ENCODE data around the gene IKZF3. TPM values are rescaled to one million over a fixed set of nuclear protein-coding genes. Genes with fewer than 3 reads are reported as not detected.
"Not testable (repeated sequence)": the region's sequence is repeated elsewhere in the genome, so short reads cannot be mapped to it uniquely, and the experiment has no call there.

Gene IKZF3
- total RNA-seq, 1 experiment from 2014 or later, result 0.22 TPM

DNA sequence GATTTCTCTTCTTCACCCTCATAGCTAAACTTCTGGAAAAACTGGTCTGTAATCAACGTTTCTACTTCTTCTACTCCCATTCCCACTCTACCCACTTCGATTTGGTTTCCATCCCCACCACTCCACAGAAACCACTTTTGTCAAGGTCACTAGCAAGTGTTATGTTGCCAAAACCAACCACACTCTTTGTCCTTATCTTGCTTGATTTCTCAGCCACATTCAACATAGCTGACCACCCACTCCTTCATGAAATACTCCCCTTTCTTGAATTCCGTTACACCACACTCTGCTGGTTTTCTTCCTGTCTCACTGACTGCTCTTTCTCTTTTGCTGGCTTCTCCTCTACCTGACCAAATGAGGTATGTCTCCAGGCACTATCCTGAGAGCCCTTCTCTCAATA is 11.9 kb downstream of the IKZF3 start:
- H3K4me3 Mint-ChIP-seq, result no peak overlapping the region
- no peak overlapping the region for H3T11ph ChIP-seq (ENCODE audit: low read length)
- no peak overlapping the region for H3K27ac ChIP-seq (ENCODE audit: insufficient read length, low read depth, low read length)
- H3K27ac Mint-ChIP-seq, result no peak overlapping the region
- H3K23ac ChIP-seq (ENCODE audit: insufficient read length, low read depth, low read length), result no peak overlapping the region
- DNase-seq, result no peak
- H2BK15ac ChIP-seq (ENCODE audit: low read depth, low read length), result no peak overlapping the region
- H3K79me2 ChIP-seq (ENCODE audit: insufficient read depth, low read length), result no peaks in the 10 kb centered on the region
- no CpG with 5 or more reads among the region's 3 CpGs for WGBS (ENCODE audit: extremely low coverage, insufficient read length, low lambda C conversion rate)
- H3K4me2 ChIP-seq (ENCODE audit: insufficient read depth, insufficient read length, low read length), result no peak overlapping the region
- no peak overlapping the region for H4K91ac ChIP-seq (ENCODE audit: insufficient read length, low read depth, low read length)
- H3K4me1 ChIP-seq (ENCODE audit: insufficient read depth, low read length), result no peaks in the 10 kb centered on the region; the same call in 1 of the 2 replicates
- H3K14ac ChIP-seq (ENCODE audit: insufficient read depth, low read length), result no peak overlapping the region
- no peak overlapping the region for H3K56ac ChIP-seq (ENCODE audit: insufficient read length, low read depth, low read length)
- H3K36me3 Mint-ChIP-seq (ENCODE audit: insufficient read depth in 1 of 3, low read depth in 3 of 3), result no peaks in the 10 kb centered on the region
- H3K79me1 ChIP-seq (ENCODE audit: insufficient read depth, low read depth, low read length, poor library complexity, severe bottlenecking), result no peaks in the 10 kb centered on the region
- TF ChIP-seq, protein P1, sequence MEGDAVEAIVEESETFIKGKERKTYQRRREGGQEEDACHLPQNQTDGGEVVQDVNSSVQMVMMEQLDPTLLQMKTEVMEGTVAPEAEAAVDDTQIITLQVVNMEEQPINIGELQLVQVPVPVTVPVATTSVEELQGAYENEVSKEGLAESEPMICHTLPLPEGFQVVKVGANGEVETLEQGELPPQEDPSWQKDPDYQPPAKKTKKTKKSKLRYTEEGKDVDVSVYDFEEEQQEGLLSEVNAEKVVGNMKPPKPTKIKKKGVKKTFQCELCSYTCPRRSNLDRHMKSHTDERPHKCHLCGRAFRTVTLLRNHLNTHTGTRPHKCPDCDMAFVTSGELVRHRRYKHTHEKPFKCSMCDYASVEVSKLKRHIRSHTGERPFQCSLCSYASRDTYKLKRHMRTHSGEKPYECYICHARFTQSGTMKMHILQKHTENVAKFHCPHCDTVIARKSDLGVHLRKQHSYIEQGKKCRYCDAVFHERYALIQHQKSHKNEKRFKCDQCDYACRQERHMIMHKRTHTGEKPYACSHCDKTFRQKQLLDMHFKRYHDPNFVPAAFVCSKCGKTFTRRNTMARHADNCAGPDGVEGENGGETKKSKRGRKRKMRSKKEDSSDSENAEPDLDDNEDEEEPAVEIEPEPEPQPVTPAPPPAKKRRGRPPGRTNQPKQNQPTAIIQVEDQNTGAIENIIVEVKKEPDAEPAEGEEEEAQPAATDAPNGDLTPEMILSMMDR (conservative IDR thresholded peaks at IDR 0.05), result no peak
- H2AK5ac ChIP-seq (ENCODE audit: insufficient read length, low read length), result no peak overlapping the region
- no peaks in the 10 kb centered on the region for H3K27me3 ChIP-seq (ENCODE audit: insufficient read depth, low read length)
- no peaks in the 10 kb centered on the region for H3K9me3 Mint-ChIP-seq
- H3K4me1 Mint-ChIP-seq, result no peaks in the 10 kb centered on the region
- no peak overlapping the region for H4K5ac ChIP-seq (ENCODE audit: insufficient read length, low read depth, low read length)
- H3K18ac ChIP-seq (ENCODE audit: insufficient read length, low read depth, low read length), result no peak overlapping the region
- H2AFZ ChIP-seq (ENCODE audit: low read length), result no peak overlapping the region
- no peaks in the 10 kb centered on the region for H4K20me1 ChIP-seq (ENCODE audit: control insufficient read depth, insufficient read depth, insufficient read length)
- H3K9ac ChIP-seq (ENCODE audit: extremely low read depth, insufficient read length, low read length), result no peak overlapping the region
- H3K23me2 ChIP-seq (ENCODE audit: insufficient read length, low read depth, low read length, poor library complexity, severe bottlenecking), result no peaks in the 10 kb centered on the region
- H2BK5ac ChIP-seq (ENCODE audit: insufficient read length, low read length), result no peak overlapping the region
- no peak overlapping the region for H2BK12ac ChIP-seq (ENCODE audit: insufficient read length, low read depth, low read length)
- H3K4ac ChIP-seq (ENCODE audit: low read depth, low read length), result no peak overlapping the region
- H2BK20ac ChIP-seq (ENCODE audit: low read depth, low read length, poor library complexity, severe bottlenecking), result no peak overlapping the region
- H2BK120ac ChIP-seq (ENCODE audit: low read depth, low read length, poor library complexity, severe bottlenecking), result no peak overlapping the region
- H3K9me3 ChIP-seq (ENCODE audit: control insufficient read depth, low read depth, low read length), result no peaks in the 10 kb centered on the region
- H3K27me3 Mint-ChIP-seq (ENCODE audit: low read depth), result 0 out of 2 replicates have a peak, but pooled peaks cover 2% of the 10 kb centered on the region
- H4K8ac ChIP-seq (replicated peaks; ENCODE audit: insufficient read length, low read depth, low read length), result no peak overlapping the region

DNA sequence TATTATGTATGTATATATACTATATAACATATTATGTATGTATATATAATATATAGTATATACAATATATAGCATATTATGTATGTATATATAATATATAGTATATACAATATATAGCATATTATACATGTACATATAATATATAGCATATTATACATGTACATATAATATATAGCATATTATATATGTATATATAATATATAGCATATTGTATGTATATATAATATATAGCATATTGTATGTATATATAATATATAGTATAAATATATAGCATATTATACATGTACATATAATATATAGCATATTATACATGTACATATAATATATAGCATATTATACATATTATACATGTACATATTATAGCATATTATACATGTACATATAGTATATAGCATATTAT is 13.9 kb downstream of the IKZF3 start:
- not testable (repeated sequence) for H3K4me1 ChIP-seq (ENCODE audit: insufficient read depth, low read length); H3K36me3 Mint-ChIP-seq (ENCODE audit: insufficient read depth in 1 of 3, low read depth in 3 of 3); H3K9me3 ChIP-seq (ENCODE audit: control insufficient read depth, low read depth, low read length); H4K20me1 ChIP-seq (ENCODE audit: control insufficient read depth, insufficient read depth, insufficient read length); H4K8ac ChIP-seq (replicated peaks; ENCODE audit: insufficient read length, low read depth, low read length); H2BK15ac ChIP-seq (ENCODE audit: low read depth, low read length); H3K23ac ChIP-seq (ENCODE audit: insufficient read length, low read depth, low read length); H3K27ac Mint-ChIP-seq; H3K27ac ChIP-seq (ENCODE audit: insufficient read length, low read depth, low read length); H3K79me1 ChIP-seq (ENCODE audit: insufficient read depth, low read depth, low read length, poor library complexity, severe bottlenecking); H3K9ac ChIP-seq (ENCODE audit: extremely low read depth, insufficient read length, low read length); H2AFZ ChIP-seq (ENCODE audit: low read length); H3K18ac ChIP-seq (ENCODE audit: insufficient read length, low read depth, low read length); H3K79me2 ChIP-seq (ENCODE audit: insufficient read depth, low read length); H3K27me3 ChIP-seq (ENCODE audit: insufficient read depth, low read length); H3K9me3 Mint-ChIP-seq; H3K56ac ChIP-seq (ENCODE audit: insufficient read length, low read depth, low read length); H3K23me2 ChIP-seq (ENCODE audit: insufficient read length, low read depth, low read length, poor library complexity, severe bottlenecking); H2BK5ac ChIP-seq (ENCODE audit: insufficient read length, low read length); DNase-seq; H3K27me3 Mint-ChIP-seq (ENCODE audit: low read depth); H2BK20ac ChIP-seq (ENCODE audit: low read depth, low read length, poor library complexity, severe bottlenecking); H2BK120ac ChIP-seq (ENCODE audit: low read depth, low read length, poor library complexity, severe bottlenecking); H4K5ac ChIP-seq (ENCODE audit: insufficient read length, low read depth, low read length); H3K14ac ChIP-seq (ENCODE audit: insufficient read depth, low read length); H3K4me1 Mint-ChIP-seq; H3K4ac ChIP-seq (ENCODE audit: low read depth, low read length); H4K91ac ChIP-seq (ENCODE audit: insufficient read length, low read depth, low read length); H3K4me3 Mint-ChIP-seq; H3K4me2 ChIP-seq (ENCODE audit: insufficient read depth, insufficient read length, low read length); H2BK12ac ChIP-seq (ENCODE audit: insufficient read length, low read depth, low read length); H3T11ph ChIP-seq (ENCODE audit: low read length); H2AK5ac ChIP-seq (ENCODE audit: insufficient read length, low read length)

Measured in H9 (cell line).